SK-N-SH (cell line): ENCODE measurements around the gene KLF12.

Source experiments
- CTCF ChIP-seq: fragments of 200-600 bp; sonication (generic); IDR thresholded peaks from 2 replicates; pipeline ENCODE4 v1.6.1; 2017; ENCODE audit warnings: antibody characterized with exemption, mild to moderate bottlenecking, moderate library complexity
- EP300 ChIP-seq, 2 experiments: IDR thresholded peaks; 2 replicates each; pipeline versions ENCODE4 v1.4.0 to v1.6.1; 2012; ENCODE audit warnings: borderline replicate concordance in 1 of 2, low read depth in 1 of 2, low read length in 1 of 2
- EZH2phosphoT487 ChIP-seq: fragments of 200-600 bp; sonication (generic); IDR thresholded peaks from 2 replicates; pipeline ENCODE4 v1.6.1; 2017; ENCODE audit warnings: low read depth, mixed run types, mild to moderate bottlenecking, antibody characterized with exemption, moderate library complexity, borderline replicate concordance
- GABPA ChIP-seq: IDR thresholded peaks from 2 replicates; pipeline ENCODE4 v1.4.0; 2012; ENCODE audit warnings: low read depth, mild to moderate bottlenecking
- MXI1 ChIP-seq: IDR thresholded peaks from 2 replicates; pipeline ENCODE4 v1.6.1; 2012; ENCODE audit warnings: mild to moderate bottlenecking, low read depth, low read length, improper control_type of control experiment
- PBX3 ChIP-seq: IDR thresholded peaks from 2 replicates; pipeline ENCODE4; 2012
- POLR2AphosphoS5 ChIP-seq: IDR thresholded peaks from 2 replicates; pipeline ENCODE4 v1.6.1; 2012; ENCODE audit warnings: low read depth, low read length
- REST ChIP-seq: IDR thresholded peaks from 2 replicates; pipeline ENCODE4 v1.6.1; 2012; ENCODE audit warnings: mild to moderate bottlenecking, low read depth, low read length, moderate library complexity
- SMC3 ChIP-seq: IDR thresholded peaks from 2 replicates; pipeline ENCODE4 v1.6.1; 2012; ENCODE audit warnings: low read depth, low read length, improper control_type of control experiment
- TAF1 ChIP-seq: IDR thresholded peaks from 2 replicates; pipeline ENCODE4 v1.6.1; 2012; ENCODE audit warnings: low read depth, mild to moderate bottlenecking, low read length, moderate library complexity, borderline replicate concordance
- USF2 ChIP-seq: fragments of 150-350 bp; IDR thresholded peaks from 2 replicates; pipeline ENCODE4 v1.6.1; 2017; ENCODE audit warnings: antibody characterized with exemption, low read length, low read depth, borderline replicate concordance
- YY1 ChIP-seq: IDR thresholded peaks from 2 replicates; pipeline ENCODE4 v1.4.0; 2012; ENCODE audit warnings: low read depth, mild to moderate bottlenecking

GRCh38 chr13:74134221-74134776 lies at the start of gene KLF12:
- no peak for TF ChIP-seq USF2
- TF ChIP-seq CTCF = no peak
- no peak for TF ChIP-seq GABPA
- peak; percentile 22; the same call in 1 of the 2 replicates for TF ChIP-seq TAF1
- TF ChIP-seq YY1 = no peak
- no peak for TF ChIP-seq REST
- no peak for TF ChIP-seq EP300 (IDR thresholded peaks at IDR 0.05; ENCODE audit: borderline replicate concordance in 1 of 2, low read depth in 1 of 2, low read length in 1 of 2)
- TF ChIP-seq SMC3 = peak; percentile 16; the same call in 1 of the 2 replicates
- TF ChIP-seq POLR2AphosphoS5 = no peak; the same call in 1 of the 2 replicates
- no peak for TF ChIP-seq EZH2phosphoT487
- TF ChIP-seq PBX3 = no peak
- no peak for TF ChIP-seq MXI1
